Measurements from ENCODE around the gene INSYN2A. TPM values are rescaled to one million over a fixed set of nuclear protein-coding genes. Genes with fewer than 3 reads are reported as not detected.

INSYN2A gene, protein sequence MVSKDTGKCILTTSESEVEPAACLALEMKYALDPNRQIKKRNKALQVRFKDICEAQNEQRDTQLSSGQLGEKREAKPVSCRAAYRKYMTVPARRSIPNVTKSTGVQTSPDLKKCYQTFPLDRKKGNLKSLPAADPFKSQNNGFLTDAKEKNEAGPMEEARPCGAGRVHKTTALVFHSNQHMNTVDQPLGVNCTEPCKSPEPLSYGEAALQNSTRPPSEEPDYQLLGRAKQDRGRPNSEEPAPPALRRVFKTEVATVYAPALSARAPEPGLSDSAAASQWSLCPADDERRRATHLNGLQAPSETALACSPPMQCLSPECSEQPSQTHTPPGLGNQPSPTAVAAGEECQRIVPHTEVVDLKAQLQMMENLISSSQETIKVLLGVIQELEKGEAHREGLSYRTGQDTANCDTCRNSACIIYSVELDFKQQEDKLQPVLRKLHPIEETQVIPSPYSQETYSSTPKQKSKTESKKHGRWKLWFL
- not detected for total RNA-seq
- long read RNA-seq, partial matches to known transcripts: 1 of 19 reads
- long read RNA-seq, other reads (novel, unspliced or antisense): 18 of 19 reads

DNA sequence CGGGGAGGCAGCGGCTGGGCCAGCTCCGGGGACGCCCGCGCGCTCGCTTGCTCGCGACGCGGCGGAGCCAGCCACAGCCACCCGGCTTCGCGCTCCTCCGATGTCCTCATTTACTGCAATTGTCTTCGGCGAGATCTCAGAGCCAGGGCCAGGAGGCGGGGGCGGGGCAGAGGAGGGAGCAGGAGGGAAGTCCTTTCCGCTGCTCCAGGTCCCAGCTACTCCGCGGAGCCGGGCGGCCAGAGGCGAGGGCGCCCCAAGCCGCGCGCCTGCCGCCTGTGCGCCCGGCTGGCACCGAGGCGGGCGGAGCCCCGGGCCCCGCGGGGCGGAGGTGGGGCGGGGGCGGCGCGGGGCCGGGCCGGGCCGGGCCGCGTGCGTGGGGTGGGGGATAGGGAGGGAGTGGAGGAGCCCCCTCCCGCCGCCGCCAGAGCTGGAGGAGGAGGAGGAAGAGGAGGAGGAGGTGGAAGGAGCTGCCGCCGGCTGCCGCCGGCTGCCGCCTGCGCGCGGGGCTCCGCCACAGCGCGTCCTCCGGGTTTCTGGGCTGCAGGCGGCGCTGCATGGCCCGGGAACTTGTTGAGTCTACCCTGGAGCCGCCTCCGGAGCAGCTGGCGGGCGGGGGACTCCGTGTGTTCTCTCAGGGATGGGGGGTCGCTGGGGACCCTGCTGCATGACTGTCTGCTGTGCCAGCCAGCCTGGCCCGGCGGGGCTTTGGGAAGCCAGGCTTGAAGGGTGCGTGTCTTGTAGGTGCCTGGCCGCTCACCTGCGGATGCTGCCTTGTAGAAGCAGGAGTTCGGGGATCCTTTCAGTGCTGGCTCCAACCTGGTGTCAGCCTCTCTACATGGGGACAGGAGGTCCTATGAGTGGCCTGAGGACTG is at the start of gene INSYN2A:
Gene INSYN2A, minus strand, starts transcription at position 310 of the 872 bp plus-strand sequence. CDS start 20,196 bp downstream, outside the sequence.
- no peak for DNase-seq (ENCODE audit: low spot score)

DNA sequence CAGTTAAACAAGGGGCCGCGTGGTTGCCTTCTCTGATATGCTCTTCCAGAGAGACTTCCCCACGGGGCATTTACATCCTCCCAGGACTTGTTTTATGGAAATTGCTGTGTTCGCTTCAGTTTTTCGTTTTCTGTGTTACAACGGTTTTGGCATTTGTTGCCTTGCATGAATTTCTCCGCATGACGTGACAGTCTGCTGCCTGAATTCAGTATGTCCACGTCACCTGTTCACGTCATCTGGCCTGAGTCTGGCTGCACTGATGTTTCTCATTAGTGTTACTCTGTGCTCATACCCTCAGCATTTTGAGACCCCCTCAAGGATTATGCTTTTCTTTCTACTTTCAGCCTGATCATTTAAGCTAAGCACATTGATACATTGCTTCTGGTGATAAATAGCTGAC is 49.1 kb upstream of the INSYN2A start:
- no peak for DNase-seq (ENCODE audit: low spot score)

DNA sequence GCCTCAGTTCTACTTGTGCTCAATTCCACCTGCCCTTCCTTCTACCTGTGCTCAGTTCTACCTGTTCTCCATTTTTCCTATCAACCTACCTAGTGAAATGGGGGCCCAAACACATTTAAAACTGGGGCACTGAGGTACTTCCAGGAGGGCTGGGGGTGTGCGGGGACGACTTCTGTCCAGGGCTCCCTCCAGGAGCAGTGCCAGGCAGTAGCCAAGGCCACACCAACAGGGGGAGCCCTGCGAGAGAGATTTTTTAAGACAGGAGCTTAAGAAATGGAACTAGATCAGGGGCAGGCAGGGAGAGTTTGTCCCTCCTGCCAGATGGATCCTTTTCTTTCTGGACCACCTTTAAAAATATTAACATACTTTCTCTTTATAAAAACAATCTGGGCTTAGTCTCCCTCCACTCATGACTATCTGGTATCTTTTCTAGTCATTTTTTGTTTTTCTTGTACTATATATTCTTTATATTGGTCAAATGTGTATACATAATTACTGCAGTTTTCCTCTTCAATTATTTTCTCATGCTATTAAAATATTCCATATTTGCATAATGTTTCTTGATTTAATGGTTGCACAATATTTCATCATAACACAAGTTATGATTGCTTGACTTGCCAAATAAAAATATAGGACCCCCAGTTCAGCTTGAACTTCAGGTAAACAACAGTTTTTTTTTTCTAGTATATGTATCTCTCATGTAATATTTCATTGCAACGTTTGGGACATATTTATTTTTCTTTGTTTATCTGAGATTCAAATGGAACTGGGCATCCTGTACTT is 47.3 kb upstream of the INSYN2A start:
- no peak for DNase-seq (ENCODE audit: low spot score)

DNA sequence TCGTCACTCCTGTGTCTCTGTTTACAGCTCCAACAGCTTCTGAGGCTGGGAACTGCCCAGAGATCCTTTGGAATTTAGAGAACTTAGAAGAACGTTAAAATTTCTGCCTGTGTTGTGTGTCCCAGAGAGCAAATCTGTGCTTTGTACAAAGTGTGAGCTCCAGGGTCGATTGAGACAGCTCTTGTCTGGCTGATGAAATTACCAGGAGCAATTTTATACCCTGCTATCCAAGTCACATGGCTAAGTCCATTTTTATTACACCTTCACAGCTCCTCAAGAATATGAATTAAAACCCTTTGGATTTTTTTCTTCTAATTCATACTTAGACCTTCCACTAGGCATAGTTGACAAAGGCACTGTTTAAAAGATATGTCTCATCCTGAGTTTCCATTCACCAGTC is 46.5 kb upstream of the INSYN2A start:
- DNase-seq (ENCODE audit: low spot score): no peak

DNA sequence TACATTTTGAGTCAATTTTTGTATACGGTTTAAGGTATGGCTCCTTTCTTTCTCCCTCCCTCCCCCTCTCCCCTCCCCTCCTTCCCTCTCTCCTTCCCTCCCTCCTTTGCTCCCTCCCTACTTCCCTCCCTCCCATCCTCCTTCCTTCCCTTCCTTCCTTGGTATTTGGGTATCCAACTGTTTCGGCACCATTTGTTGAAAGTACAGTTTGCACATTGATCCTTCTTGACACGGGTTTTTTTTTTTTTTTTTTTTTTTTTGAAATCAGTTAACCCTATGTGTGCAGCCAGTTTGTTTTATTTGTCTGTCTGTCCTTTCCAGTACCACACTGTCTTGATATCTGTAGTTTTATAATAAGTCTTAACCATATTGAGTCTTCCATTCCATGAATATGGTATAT is 39.9 kb upstream of the INSYN2A start:
- DNase-seq (ENCODE audit: low spot score): no peak

DNA sequence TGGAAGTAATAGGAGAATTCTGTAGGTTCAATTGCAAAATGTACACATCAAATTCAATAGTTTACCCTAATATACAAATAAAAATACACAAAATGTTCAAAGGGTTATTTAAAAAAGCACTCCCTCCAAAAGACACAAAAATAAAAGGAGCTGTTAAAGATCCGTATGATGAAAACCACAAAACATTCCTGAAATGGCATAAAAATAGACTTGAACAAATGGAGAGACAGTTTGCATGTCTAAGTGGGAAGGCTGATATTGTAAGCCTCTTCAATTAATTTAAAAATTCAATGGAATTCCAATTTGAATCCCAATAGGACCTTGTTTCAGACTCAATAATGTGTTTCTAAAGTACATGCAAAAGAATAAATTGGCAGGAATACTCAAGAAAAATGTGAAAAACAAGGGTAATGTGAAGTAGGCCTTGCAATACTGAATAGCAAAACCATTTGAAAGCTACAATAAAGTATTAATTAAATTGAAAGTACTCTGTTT is 38.0 kb upstream of the INSYN2A start:
- no peak for DNase-seq (ENCODE audit: low spot score)

DNA sequence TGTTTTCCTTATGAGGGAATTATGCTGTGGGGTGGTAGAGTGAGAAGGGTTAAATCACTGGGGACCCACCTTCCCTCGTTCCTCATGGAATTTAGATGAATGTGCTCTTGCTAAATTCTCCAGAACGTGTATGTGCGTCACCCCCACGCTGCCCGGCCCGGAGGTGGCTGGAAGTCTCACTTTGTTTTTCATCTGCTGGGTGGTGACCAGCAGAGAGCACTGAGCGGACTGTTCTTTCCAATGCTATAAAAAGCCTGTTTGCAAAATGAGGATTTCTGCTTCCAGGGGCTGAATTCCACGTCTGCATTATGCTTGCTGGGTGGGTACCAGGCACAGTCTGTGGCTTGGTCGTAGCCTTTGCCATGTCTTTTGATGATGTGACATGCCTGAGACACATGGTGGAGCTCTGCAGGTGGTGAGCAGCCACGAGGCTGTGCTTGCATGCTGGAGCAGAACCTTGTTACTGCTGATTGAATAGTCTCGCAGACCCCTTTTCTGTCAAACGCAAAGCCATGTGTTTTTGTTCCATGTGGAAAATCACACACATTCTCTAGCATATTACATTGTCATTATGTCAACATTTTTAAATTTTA is 31.9 kb upstream of the INSYN2A start:
- DNase-seq (ENCODE audit: low spot score): no peak

DNA sequence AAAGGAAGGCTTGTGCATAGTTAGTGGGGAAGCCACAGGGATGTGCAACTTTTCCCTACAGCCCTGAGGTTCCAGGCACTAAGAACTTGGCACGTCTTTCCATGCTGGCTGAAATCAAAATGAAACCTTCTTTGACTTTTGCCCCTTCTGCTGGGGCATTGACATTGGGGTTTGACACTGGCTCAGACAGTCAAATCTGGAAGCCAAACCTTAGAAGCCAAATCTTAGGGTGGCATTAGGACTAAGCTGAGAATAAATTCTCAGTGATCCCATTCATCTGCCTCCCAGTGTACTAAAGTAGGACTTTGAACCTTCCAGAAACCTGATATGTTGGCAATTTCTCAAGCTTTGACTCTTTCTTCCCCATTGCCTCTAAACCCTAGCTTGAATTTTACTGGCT is 31.3 kb upstream of the INSYN2A start:
- no peak for DNase-seq (ENCODE audit: low spot score)

DNA sequence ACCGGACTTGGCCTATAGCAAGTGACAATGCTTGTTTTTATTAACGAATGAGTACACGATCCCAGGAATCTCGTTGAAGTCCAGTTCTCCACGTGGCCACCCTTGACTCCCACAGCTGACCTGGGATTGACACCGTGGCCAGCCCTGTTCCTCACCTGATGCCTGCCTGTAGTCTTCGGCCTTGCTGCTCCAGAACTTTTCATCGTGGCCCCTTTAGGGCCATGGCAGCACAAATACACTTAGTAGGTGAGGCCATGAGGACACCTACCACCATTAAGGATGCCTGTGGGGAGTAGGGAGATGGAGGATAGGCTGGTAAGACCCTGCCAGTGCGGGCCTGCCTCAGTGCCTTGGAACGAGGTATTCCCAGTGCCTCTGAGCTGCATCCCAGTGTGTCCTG is 30.6 kb upstream of the INSYN2A start:
- DNase-seq (ENCODE audit: low spot score): no peak

DNA sequence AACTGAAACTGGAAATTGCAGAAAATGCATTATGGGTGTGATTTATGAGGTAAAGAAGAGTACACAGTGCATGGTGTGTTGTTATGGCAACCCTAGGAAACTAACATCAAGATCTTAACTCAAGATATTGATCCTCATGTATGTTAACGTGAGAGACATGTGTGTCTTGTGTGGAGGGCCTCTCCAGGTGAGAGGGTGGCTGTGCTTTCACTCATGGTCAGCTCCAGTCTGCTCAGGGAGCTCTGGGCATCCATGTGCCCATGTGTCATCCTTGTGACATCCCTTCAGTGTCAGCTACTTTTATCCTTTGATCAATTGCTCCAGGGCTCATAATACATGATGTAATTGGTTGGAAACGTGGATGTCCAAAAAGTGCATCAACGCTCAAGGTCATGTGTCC is 24.9 kb upstream of the INSYN2A start:
- no peak for DNase-seq (ENCODE audit: low spot score)

DNA sequence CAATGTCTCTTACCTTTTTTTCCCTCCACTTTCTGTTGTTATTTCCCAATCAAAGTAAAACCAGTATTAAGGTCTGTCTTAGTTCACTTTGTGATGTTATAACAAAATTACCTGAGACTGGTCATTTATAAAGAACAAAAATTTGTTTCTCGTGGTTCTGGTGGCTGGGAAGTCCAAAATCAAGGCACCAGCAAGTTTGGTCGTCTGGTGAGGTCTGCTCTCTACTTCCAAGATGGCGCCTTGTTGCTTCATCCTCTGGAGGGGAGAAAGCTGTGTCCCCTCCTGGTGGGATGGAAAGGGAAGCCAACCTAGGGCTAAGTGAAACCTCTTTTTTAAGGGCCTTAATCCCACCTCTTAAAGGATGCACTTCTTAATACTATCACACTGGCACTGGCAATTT is 22.3 kb upstream of the INSYN2A start:
- DNase-seq (ENCODE audit: low spot score): no peak

DNA sequence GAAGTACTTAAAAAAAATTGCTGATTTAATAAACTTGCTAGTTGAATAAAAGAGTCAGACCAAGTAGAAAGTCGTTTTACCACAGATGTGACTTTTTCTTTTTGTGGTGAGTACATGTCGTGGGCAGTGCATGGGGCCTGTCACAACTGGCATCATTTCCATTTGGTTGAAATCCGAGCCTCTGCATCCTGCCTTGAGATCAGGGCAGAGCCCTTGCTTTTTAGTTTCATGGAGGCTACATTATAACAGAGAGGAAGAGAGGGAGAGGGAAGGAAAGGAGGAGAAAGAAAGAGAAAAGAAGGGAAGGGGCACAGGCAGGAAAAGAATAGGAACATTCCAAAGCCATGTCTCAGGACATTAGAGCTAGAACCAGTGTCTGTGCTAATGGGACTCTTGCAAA is 20.4 kb upstream of the INSYN2A start:
- DNase-seq (ENCODE audit: low spot score): no peak

DNA sequence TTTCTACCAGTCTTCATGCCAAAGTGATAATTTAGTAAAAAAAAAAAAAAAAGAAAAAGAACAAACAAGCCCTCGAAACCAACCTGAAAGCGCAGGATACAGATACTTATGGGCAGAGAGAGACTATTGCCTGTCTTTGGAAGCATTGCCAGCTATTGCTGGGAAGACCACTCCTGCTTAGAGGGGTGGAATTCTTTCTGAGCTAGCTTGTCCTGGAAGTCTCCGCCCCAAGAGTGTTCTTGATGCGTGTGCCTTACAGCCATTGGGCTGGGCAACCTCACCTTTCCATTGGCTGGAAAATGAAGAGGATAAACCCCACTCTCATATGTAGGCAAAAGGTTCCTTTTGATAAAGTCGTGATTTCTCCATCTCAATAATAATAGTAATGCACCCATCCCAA is 19.9 kb upstream of the INSYN2A start:
- DNase-seq (ENCODE audit: low spot score): no peak

DNA sequence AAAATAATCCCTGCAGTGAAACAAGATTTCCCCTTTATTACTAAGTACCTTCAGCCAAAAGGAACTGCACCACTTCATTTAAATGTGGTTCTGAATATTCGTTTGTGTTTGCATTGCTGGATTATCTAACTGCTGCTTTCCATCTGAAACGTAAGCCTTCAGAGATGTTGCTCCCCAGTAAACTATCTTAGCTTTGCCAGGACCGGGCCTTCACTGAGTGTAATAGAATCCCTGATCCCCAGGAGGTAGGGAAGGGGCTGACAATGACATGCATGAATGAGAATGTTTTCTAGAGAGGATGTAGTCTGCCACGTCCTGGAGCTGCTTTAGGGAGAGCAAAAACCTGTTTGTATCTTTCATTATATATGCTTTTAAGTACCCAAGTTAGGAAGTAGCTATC is 19.5 kb upstream of the INSYN2A start:
- no peak for DNase-seq (ENCODE audit: low spot score)

DNA sequence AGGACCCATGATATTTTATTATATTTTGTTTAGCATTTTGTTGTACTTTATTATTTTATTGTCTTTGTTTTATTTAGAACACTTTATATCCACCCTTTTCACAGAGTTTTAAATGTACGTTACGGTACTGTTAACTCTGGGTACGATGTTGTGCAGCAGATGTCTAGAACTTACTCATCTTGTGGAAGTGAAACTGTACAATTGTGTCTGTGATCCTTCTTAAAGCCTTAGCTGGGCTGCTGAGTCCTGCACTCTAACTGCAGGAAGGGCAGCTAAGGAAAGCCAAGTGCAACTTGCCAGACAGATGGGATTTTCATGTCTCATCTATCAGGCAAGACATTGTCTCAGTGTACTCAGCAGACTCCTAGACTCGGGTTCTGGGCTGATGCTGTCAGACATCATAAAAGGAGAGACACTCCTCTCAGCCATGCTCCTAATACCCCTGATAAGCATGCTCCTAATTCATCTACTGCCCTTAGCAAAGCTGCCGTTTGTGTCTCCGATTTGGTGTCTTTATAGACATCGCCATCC is 14.6 kb upstream of the INSYN2A start:
- no peak for DNase-seq (ENCODE audit: low spot score)

DNA sequence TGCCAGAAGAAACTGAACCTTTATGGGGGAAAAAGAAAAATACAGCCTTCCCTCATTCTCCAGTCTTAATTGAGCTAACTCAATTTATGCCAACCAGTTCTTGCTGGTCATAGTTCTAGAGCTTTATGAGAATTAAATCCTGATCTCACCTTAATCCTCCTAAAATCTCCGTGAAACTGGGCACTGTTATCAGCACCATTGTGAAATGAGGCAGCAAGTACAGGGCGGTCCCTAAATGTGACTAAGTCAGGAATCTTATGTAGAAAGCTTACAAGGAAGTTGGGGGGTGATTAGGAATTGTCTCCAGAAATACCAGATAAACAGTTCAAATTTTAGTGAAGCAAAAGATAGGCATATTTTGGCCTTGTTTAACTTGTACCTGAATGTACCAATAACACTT is 10.7 kb upstream of the INSYN2A start:
- no peak for DNase-seq (ENCODE audit: low spot score)

DNA sequence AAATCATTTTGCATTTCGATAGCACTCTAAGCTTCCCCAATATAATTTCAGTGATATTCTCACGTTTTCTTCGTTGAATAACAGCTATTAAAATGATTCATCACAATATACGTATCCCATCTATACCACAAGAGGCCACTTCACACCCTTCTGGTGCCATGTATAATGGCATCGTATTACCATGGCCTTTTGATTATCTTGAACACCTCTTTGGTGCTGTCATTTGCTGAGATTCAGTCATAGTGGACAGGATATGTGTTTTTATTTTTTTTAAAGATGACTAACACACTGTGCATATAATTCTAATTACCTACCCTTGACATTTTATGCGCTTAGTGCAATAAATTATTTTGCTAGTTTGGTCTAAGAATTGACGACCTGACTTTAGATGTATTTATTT is 6.7 kb upstream of the INSYN2A start:
- DNase-seq (ENCODE audit: low spot score): no peak

DNA sequence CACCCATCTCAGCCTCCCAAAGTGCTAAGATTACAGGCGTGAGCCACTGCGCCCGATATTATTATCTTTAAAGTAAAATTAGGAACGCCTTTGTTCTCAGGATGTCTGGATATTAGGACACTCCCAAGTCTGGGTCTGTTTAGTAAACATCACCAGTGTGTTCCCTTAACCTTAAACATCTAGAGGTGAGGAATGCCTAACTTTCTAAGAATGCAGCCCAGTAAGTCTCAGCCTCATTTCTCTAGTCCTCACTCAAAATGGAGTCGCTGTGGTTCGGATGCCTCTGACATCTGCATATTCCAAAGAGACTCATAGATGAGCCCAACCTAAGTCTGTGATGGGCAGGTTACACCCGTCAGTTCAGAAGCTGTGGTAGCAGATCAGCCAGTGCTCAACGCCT is 4.3 kb upstream of the INSYN2A start:
- DNase-seq (ENCODE audit: low spot score): no peak

DNA sequence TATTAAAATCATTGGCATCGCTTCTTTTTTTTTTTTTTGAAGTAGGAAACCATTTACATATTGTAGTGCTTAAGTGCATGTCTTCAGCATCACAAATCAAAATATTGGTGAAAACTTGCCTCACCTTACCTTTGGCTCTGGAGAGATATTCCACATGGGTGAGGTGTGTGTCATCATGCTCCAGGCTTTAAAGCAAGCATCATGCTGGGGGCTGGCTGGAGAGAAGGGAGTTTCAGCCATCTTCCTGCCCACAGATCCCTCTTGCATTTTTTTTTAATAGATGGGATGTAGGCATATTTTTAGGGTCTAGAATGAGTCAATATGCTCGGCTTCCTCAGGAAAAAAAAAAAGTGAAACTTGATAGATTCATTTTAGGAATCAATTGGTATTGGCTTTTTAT is 2.3 kb upstream of the INSYN2A start:
- DNase-seq (ENCODE audit: low spot score): no peak

DNA sequence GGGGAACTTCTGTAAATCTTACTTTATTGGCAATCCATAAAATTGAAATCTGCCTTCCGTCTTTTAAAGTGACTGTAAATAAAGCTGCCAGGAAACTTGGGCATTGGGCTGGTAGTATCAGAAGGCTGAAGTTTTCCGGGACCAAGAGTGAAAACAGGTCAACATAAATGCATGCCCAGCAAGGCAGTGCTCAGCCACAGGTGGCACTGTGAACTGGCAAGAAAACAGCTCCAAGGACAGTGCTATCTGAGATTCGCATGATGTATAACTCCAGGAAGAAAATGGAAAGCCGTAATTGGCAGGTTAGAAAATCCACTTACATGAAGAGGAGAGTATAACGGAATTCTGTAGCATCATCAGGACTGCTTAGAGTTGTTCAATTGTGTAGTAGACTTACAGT is 1.9 kb upstream of the INSYN2A start:
- no peak for DNase-seq (ENCODE audit: low spot score)

DNA sequence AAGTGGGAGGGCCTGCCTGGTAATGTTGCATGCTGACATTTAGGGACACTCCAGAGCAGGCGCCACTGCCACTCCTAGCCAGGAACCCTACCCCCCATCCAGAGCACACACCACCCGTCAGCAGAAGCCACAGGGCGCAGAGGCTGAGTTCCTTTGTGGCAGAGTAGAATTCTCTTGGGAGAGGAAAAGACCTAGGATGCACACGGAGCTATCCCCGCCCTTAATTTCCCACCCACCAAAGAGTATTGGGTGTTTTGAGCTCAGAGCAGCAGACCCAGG is 702 bp upstream of the INSYN2A start:
- no peak for DNase-seq (ENCODE audit: low spot score)
